ENCODE data around the gene SIRT6. TPM values are rescaled to one million over a fixed set of nuclear protein-coding genes. Genes with fewer than 3 reads are reported as not detected.
A peak's percentile ranks its signal among the peaks of the same experiment; 100 is the strongest.

The SIRT6 gene
- polyA plus RNA-seq, 1 donor from 2014 or later = 42.8 TPM

DNA sequence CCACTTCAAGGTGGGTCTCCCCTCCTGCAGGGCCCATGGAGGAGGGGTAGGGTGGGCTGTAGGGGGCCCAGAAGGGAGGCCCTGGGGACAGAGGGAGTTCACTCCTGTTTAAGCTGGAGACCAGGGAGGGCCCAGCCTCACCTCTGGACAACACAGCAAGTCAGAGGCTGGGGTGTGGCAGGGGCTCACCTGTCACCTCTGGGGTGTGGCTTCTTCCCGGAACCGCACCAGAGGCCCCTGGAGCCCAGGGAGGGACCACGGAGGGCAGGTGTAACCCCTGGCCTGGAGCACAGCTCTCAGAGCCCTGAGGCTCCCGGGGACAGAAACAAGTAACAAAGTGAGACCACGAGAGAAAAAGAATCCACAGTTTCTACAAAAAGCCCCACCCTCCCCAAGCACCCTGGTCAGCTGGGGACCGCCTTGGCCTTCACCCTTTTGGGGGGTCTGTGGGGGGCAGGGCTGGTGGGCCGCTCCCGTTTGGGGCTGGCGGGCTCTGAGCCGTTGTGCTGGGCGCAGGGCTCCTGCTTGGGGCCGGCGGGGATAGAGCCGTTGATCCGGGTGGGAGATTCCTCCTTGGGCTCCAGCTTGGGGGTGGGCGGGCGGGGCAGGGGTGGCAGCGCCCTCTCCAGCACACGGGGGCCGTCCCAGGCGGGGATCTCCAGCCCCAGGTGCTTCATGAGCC, 8.0 kb downstream of the SIRT6 start:
- H3K9me2 ChIP-seq (ENCODE audit: insufficient read depth, low read length) = no peaks in the 10 kb centered on the region
- no peaks in the 10 kb centered on the region for H3K79me2 ChIP-seq (replicated peaks; ENCODE audit: insufficient read depth, low read length)
- H3K36me3 ChIP-seq (ENCODE audit: insufficient read depth, low read length) = no peaks in the 10 kb centered on the region
- no peaks in the 10 kb centered on the region for H3F3A ChIP-seq (ENCODE audit: insufficient read depth, low read length, poor library complexity, severe bottlenecking)
- no peaks in the 10 kb centered on the region for H3K9me3 ChIP-seq (ENCODE audit: low read length)
- H3K9ac ChIP-seq (ENCODE audit: low read length) = no peak overlapping the region
- no peak overlapping the region for H2AFZ ChIP-seq (ENCODE audit: low read depth, low read length)
- no peak for TF ChIP-seq POLR2AphosphoS5 (IDR thresholded peaks at IDR 0.05)
- TF ChIP-seq MXI1 (conservative IDR thresholded peaks at IDR 0.05; ENCODE audit: poor library complexity, severe bottlenecking) = no peak
- TF ChIP-seq, protein P1, sequence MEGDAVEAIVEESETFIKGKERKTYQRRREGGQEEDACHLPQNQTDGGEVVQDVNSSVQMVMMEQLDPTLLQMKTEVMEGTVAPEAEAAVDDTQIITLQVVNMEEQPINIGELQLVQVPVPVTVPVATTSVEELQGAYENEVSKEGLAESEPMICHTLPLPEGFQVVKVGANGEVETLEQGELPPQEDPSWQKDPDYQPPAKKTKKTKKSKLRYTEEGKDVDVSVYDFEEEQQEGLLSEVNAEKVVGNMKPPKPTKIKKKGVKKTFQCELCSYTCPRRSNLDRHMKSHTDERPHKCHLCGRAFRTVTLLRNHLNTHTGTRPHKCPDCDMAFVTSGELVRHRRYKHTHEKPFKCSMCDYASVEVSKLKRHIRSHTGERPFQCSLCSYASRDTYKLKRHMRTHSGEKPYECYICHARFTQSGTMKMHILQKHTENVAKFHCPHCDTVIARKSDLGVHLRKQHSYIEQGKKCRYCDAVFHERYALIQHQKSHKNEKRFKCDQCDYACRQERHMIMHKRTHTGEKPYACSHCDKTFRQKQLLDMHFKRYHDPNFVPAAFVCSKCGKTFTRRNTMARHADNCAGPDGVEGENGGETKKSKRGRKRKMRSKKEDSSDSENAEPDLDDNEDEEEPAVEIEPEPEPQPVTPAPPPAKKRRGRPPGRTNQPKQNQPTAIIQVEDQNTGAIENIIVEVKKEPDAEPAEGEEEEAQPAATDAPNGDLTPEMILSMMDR (IDR thresholded peaks at IDR 0.05; ENCODE audit: poor library complexity, severe bottlenecking) = no peak
- TF ChIP-seq SMC3 (conservative IDR thresholded peaks at IDR 0.05; ENCODE audit: poor library complexity) = no peak
- no peak for TF ChIP-seq TAF1 (IDR thresholded peaks at IDR 0.05; ENCODE audit: low read depth)
- no peak for TF ChIP-seq EP300 (conservative IDR thresholded peaks at IDR 0.05; ENCODE audit: poor library complexity, severe bottlenecking)
- TF ChIP-seq, protein P2, sequence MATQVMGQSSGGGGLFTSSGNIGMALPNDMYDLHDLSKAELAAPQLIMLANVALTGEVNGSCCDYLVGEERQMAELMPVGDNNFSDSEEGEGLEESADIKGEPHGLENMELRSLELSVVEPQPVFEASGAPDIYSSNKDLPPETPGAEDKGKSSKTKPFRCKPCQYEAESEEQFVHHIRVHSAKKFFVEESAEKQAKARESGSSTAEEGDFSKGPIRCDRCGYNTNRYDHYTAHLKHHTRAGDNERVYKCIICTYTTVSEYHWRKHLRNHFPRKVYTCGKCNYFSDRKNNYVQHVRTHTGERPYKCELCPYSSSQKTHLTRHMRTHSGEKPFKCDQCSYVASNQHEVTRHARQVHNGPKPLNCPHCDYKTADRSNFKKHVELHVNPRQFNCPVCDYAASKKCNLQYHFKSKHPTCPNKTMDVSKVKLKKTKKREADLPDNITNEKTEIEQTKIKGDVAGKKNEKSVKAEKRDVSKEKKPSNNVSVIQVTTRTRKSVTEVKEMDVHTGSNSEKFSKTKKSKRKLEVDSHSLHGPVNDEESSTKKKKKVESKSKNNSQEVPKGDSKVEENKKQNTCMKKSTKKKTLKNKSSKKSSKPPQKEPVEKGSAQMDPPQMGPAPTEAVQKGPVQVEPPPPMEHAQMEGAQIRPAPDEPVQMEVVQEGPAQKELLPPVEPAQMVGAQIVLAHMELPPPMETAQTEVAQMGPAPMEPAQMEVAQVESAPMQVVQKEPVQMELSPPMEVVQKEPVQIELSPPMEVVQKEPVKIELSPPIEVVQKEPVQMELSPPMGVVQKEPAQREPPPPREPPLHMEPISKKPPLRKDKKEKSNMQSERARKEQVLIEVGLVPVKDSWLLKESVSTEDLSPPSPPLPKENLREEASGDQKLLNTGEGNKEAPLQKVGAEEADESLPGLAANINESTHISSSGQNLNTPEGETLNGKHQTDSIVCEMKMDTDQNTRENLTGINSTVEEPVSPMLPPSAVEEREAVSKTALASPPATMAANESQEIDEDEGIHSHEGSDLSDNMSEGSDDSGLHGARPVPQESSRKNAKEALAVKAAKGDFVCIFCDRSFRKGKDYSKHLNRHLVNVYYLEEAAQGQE (IDR thresholded peaks at IDR 0.05; ENCODE audit: borderline replicate concordance) = no peak
- TF ChIP-seq EZH2 (IDR thresholded peaks at IDR 0.05; ENCODE audit: borderline replicate concordance, insufficient read depth, low read length, poor library complexity, severe bottlenecking) = no peak
- TF ChIP-seq RAD21 (conservative IDR thresholded peaks at IDR 0.05) = no peak
- H3K4me2 ChIP-seq (ENCODE audit: low read length) = no peak overlapping the region
- H4K20me1 ChIP-seq (ENCODE audit: insufficient read depth) = no peaks in the 10 kb centered on the region
- no peak overlapping the region for H3K4me3 ChIP-seq (ENCODE audit: low read length)
- peaks cover 23% of the 10 kb centered on the region for H3K27me3 ChIP-seq (ENCODE audit: insufficient read depth, low read depth, low read length)
- H3K27ac ChIP-seq (ENCODE audit: low read length) = no peak overlapping the region

DNA sequence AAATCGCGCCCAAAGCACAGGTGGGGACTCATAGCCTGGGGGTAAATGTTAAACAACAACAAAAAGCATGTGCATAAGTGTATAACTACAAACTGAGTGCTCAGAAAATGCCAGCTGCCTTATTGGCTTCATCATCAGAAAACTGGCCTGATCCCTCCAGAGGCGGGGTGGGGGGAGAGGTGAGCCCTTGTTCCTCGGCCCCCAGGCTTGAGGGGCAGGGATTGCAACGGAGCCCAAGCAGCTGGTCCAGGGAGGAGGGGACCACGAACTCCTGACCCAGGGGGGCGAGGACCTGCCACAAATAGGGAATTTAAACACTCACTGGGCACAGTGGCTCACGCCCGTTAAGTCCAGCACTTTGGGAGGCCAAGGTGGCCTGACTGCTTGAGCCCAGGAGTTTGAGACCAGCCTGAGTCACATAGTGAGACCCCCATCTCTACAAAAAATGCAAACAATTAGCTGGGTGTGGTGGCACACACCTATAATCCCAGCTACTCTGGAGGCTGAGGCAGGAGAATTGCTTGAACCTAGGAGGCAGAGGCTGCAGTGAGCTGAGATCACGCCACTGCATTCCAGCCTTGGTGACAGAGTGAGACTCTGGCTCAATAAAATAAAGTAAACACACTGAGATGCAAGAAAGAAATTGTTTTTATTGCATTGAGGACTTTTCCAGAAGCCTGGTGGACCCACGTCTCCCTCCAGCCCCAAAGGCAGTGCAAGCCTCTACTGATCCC, 8.7 kb downstream of the SIRT6 start:
- Histone ChIP-seq H3K79me2 (replicated peaks; ENCODE audit: insufficient read depth, low read length) (no peaks in the 10 kb centered on the region), H3K4me3 (ENCODE audit: low read length) (peak overlapping the region; percentile 48), H3K27me3 (ENCODE audit: insufficient read depth, low read depth, low read length) (peaks cover 23% of the 10 kb centered on the region), H2AFZ (ENCODE audit: low read depth, low read length) (no peak overlapping the region), H3K4me2 (ENCODE audit: low read length) (no peak overlapping the region), H3K9me2 (ENCODE audit: insufficient read depth, low read length) (no peaks in the 10 kb centered on the region), H3K27ac (ENCODE audit: low read length) (no peak overlapping the region), H3K9me3 (ENCODE audit: low read length) (no peaks in the 10 kb centered on the region), H3K9ac (ENCODE audit: low read length) (no peak overlapping the region), H3F3A (ENCODE audit: insufficient read depth, low read length, poor library complexity, severe bottlenecking) (no peaks in the 10 kb centered on the region), H3K36me3 (ENCODE audit: insufficient read depth, low read length) (no peaks in the 10 kb centered on the region), H4K20me1 (ENCODE audit: insufficient read depth) (no peaks in the 10 kb centered on the region)
- TF ChIP-seq RAD21 (conservative IDR thresholded peaks at IDR 0.05) = no peak
- TF ChIP-seq, protein P1 (IDR thresholded peaks at IDR 0.05; ENCODE audit: poor library complexity, severe bottlenecking) = no peak
- no peak for TF ChIP-seq MXI1 (conservative IDR thresholded peaks at IDR 0.05; ENCODE audit: poor library complexity, severe bottlenecking)
- no peak for TF ChIP-seq EZH2 (IDR thresholded peaks at IDR 0.05; ENCODE audit: borderline replicate concordance, insufficient read depth, low read length, poor library complexity, severe bottlenecking)
- TF ChIP-seq, protein P2 (IDR thresholded peaks at IDR 0.05; ENCODE audit: borderline replicate concordance) = no peak
- no peak for TF ChIP-seq SMC3 (conservative IDR thresholded peaks at IDR 0.05; ENCODE audit: poor library complexity)
- no peak for TF ChIP-seq TAF1 (IDR thresholded peaks at IDR 0.05; ENCODE audit: low read depth)
- no peak for TF ChIP-seq POLR2AphosphoS5 (IDR thresholded peaks at IDR 0.05)
- no peak for TF ChIP-seq EP300 (conservative IDR thresholded peaks at IDR 0.05; ENCODE audit: poor library complexity, severe bottlenecking)
